Nucleus accumbens (tissue), 56 donors: ENCODE measurements around the gene CHI3L1.
"Not testable (repeated sequence)": the region's sequence is repeated elsewhere in the genome, so short reads cannot be mapped to it uniquely, and the experiment has no call there.

ENCODE experiments used
- DNase-seq, 56 donors: peaks; one replicate each; lab custom pipeline; 2025; lab: John Stamatoyannopoulos, UW

Gene CHI3L1

GRCh38 chr1:203186446-203187303, at the start of gene CHI3L1:
TSS of gene CHI3L1 (minus strand) at chr1:203186704. CDS start at chr1:203186623, 81 bp downstream.
- peak in 33 of 56 donors; percentile 23 to 75 (median 51) for DNase-seq

GRCh38 chr1:203234901-203235300, 48.4 kb upstream of the CHI3L1 start:
- DNase-seq, result not testable (repeated sequence)

DNA sequence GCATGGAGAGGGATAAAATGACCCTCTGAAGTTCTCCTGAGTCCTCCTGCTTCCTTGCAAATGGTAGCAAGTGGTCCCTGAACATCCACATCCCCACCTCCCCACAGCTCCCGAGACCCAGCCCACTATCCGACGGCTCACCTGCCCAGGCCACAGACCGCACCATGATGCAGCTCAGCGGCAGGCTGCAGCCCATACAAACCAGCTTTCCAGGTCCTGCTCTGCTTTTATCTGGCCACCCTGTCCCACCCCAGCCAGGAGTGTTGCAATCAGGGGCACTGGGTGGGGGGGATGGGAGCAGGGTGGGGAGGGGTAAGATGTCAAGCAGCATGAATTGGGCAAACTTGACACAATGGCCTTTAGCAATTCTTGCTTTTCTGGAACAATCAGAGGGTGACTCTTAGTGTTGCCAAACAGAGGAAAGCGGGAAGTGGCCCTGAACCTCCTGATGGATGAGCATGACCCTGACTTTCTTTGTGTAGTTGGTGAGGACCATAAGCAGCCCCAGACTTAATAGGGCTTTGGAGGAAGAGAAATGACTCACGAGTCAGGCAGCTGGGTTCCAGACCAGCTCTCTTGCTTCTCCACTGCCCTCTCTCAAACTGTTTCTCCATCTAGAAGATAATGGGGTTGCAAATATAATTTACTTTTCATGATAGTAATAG, 43.1 kb upstream of the CHI3L1 start, which contains the start of gene CHIT1:
Gene CHIT1, minus strand, starts transcription at position 203 of the 665 bp plus-strand sequence. Its CDS starts 37 bp downstream, at position 166.
- no peak for DNase-seq

GRCh38 chr1:203228670-203229069, 42.2 kb upstream of the CHI3L1 start:
- DNase-seq, result no peak

DNA sequence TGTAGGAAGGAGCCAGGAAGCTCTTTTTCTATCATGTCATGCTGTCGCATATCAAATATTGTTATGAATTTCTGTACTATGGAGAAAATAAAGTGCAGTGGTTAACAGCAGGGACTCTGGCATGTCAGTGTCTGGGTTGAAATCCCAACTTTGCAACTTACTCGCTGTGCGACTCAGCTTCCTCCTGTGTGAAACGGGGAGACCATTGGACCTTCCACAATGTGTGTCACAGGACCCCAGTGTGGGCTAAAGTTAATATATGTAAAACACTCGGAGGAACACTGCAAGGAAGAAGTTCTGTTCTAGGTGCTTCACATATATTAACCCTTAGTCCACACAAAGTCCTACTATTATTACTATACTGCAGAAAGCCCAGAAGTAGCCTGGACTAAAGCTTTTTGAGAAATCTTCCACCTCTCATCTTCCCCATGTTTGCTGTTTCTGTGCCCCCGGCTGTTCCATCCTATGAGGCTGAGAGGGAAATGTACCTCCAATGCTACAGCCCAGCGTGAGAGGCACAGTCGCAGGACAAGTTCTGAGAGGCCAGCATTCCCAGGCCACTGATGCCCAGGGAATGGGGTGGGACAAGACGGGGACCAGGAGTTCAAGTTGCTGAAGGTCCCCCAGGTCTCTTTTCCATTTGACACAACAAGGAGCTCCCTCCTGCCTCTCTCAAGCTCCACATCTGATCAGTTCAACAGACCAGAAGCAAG, 41.0 kb upstream of the CHI3L1 start:
- DNase-seq, result no peak

GRCh38 chr1:203225071-203225470, 38.6 kb upstream of the CHI3L1 start:
- no peak for DNase-seq

DNA sequence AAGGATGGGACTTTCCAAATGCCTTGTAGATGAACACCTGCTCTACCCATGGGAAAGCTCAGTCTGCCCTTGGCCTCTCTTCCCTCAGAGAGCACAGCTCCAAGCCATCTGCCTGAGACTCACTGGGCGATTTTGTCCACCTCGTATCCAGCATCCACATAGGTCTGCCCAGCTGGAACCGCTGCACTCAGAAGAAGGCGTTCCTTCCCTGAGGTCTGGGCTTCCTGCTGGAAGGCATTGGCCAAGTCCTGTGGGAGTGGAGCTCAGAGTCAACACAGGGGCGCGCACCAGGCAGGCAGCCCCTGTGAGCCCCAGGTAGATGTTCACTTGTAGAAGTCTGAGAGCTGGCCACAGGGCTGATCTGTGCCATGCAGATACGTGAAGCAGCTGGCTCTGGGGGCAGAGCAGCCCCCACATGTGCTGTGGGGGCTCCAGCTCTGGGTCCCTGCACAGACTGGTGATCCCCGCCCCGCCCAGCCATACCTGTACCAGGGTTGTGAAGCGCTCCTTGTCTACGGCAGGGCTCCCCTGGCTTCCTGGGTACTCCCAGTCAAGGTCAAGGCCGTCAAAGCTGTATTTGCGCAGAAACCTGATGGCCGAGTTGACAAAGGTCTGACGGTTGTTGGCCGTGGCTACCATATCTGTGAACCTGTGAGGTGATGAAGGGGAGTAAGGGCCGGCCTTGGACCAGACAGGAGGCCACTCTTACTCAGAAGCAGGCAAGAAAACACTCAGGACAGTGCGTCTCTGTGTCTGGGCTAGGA, 36.7 kb upstream of the CHI3L1 start:
- no peak for DNase-seq

GRCh38 chr1:203219934-203220333, 33.4 kb upstream of the CHI3L1 start:
- no peak for DNase-seq

DNA sequence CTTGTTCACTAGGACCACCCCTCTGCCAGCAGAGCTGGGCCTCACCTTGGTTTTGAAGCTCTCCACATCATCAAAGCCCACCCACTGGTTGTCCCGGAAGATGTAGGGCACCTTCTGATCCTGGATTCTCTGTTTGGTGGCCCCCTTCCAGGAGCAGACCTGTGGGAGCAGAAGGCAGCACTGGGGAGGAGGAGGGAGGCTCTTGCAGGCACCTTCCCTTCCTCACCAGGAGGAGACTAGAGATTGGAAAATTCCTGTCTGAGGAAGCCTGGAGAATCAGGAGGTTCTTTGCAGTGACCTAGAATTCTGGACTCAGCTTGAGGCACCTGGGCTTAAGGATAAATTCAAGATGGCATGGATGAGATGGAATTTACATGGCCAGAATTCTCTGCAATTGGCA, 32.7 kb upstream of the CHI3L1 start:
- no peak for DNase-seq

GRCh38 chr1:203217668-203218067, 31.2 kb upstream of the CHI3L1 start:
- DNase-seq, result no peak

- DNase-seq, result no peak
Observed at GRCh38 chr1:203217139-203217655, 30.7 kb upstream of the CHI3L1 start.

GRCh38 chr1:203216274-203217138, 30.0 kb upstream of the CHI3L1 start:
- DNase-seq, result peak in 48 of 56 donors; percentile 13 to 81 (median 40)

DNA sequence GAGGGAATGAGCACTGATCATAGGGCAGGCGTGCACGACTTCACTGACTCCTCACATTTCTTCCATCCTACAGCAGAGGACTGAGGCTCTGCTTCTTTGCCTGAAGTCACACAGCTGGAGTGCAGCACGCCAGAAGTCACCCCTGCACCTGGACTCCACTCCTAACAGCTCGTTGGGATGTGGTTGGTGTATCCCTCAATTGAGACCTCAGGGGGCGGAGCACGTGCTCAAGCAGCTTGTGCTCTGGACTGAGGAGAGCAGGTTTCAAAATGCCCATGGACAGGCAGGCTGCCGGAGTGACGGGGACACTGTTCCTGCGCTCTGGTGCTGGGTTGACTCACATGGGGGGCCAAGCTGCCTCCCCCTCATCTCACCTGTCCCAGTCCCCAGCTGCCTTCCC, 29.1 kb upstream of the CHI3L1 start:
- no peak for DNase-seq

DNA sequence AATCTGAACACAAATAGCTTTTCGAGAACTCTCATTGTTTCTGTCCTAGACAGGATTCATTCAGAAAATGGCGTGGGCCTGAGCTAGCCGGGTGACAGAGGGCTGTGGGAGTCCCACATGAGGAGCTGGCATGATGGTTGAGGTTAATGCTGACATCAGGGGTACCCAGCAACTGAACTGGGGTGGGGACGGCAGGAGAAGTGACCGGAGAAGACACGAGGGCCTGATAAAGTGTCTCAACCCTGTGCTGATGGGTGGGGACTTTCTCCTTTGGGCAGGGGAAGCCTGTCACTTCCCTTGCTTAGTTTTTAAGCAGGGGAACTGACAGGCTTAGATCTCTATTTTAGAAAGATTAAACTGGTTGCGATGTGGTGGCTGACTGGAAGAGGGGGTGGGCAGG, 28.4 kb upstream of the CHI3L1 start:
- no peak for DNase-seq

DNA sequence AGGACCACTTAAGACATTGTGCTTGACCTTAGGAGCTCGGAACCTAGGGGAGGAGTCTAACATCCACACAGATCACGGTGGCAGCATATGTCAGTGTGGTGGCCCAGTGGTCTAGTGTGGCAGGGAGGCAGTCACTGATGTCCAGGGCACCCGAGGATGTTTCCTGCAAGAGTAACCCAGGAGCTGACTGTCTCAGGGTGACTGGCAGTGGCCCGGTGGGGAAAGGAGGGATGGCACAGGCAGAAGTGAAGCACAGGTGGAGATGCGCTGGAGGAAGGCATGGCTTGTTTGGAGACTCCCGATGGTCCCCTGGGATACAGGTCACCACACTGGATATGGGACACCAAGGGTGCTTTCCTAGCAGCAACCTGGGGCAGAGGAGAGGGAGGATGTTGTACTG, 26.6 kb upstream of the CHI3L1 start:
- DNase-seq, result no peak

DNA sequence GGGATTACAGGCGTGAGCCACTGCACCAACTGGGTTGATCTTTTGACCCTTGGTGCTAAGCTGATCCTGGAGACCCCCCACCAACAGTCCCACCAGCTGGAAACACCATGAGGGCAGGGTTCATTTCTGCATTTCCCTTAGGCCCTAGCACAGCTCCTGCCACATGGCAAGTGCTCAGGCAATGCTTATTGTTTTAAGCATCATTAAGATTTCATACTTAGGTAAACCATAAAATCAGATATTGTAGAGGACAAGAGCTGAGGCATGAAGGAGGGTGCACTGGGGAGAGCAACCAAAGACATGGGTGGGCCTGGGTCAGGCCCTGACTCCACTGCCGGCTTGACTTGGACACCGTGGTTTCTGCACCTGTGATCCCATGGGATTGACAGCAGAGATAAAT, 25.3 kb upstream of the CHI3L1 start:
- no peak for DNase-seq

DNA sequence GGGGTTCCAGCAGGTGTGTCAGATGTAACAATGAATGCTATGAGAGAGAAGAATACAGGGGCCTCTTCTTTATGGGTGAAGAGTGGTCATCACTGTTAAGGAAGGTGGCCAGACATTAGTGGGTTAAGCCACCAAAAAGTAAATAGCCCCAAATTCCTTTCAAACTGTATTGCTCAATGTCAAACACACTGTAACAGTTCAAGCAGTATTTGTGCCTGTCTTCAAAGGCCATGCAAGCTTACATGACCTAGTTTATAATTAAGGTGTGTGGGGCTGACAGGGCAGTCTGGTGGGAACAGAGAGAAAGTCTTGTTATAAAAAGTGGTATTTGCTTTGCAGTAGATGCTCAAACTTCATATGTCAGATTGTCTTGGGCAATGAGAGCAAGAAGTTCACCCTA, 24.5 kb upstream of the CHI3L1 start:
- DNase-seq, result no peak

DNA sequence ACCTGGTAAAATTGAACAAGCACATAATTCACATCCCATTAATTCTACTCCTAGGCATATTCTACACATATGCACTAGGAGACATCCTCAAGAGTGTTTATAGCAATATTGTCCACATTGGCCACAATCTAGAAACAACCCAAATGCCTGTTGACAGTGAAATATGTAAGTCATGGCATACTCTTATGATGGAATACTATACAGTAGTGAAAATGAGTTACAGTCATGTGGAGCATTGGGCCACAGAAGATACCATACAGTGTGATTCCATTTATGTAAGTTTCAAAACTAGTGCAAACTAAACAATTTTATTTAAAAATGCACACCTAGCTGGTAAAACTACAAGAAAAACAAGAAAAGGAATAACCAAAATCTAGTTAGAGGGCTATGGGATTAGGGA, 23.8 kb upstream of the CHI3L1 start:
- DNase-seq, result no peak

DNA sequence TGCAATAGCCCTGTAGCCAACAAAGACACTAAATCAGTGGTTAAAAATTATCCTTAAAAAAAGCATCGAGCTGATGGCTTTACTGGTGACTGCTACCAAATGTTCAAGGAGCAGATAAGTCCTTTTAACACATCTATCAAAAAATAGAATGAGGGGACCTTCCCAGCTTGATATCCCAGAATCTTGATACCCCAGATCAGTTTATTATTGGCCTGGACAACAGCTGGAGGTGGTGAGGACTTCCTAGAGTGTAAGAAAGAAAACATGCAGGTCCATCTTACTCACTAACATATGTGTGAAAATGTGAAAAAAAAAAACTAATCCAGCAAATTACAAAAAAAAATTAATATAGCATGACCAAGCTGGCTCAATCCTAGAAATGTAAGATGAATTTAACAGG, 21.7 kb upstream of the CHI3L1 start:
- no peak for DNase-seq
